ENCODE results near the gene EFCAB10.

DNA sequence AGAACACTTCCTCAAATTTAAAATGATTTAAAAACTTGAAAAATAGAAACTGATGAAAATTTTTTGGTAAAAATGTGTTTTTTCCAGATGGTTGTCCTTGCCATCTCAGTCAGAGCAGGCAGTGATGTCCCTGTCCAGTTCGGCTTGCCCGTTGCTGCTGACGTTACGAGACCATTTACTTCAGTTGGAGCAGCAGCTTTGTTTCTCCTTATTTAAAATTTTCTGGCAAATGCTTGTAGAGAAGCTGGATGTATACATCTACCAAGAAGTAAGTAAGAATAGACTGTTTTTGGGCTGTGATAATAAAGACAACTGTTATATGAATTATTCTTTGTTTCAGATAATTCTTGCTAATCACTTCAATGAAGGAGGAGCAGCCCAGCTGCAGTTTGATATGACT is 16.1 kb downstream of the EFCAB10 start:
- TF ChIP-seq ZSCAN20 (CRISPR knock-in tag; IDR thresholded peaks at IDR 0.05; ENCODE audit: borderline replicate concordance) (no peak), ZBTB14 (CRISPR knock-in tag; IDR thresholded peaks at IDR 0.05) (no peak), ZBTB1 (CRISPR knock-in tag; IDR thresholded peaks at IDR 0.05; ENCODE audit: borderline replicate concordance) (no peak), ATF3 (CRISPR knock-in tag; IDR thresholded peaks at IDR 0.05) (no peak), AKAP8 (CRISPR knock-in tag; IDR thresholded peaks at IDR 0.05) (no peak), NCOA1 (CRISPR knock-in tag; IDR thresholded peaks at IDR 0.05) (no peak), ZNF260 (CRISPR knock-in tag; IDR thresholded peaks at IDR 0.05; ENCODE audit: borderline replicate concordance, low read depth) (no peak), HOMEZ (CRISPR knock-in tag; IDR thresholded peaks at IDR 0.05; ENCODE audit: low read depth) (no peak), EZH2 (conservative IDR thresholded peaks at IDR 0.05; ENCODE audit: low read depth, low read length) (no peak), FOSL1 (CRISPR knock-in tag; IDR thresholded peaks at IDR 0.05; ENCODE audit: borderline replicate concordance) (no peak)
